PC-3 (cell line): ENCODE results near the gene SAMD4A. TPM values are rescaled to one million over a fixed set of nuclear protein-coding genes. Genes with fewer than 3 reads are reported as not detected.

Experiments used
- ATAC-seq: fragments of 200-7000 bp; cut with Tn5 transposase; 2 replicates; pipeline ENCODE4 v1.9.1; 2020; ENCODE audit warnings: mild to moderate bottlenecking, moderate library complexity
- BruUV-seq: library from RNA; stranded (reverse); fragments of 400-500 nt; replicated peaks from 2 replicates; lab custom pipeline; 2021; lab: Mats Ljungman, UMichigan
- CTCF ChIA-PET: fragments of 300-600 bp; sonication (Branson Sonifier 250); formaldehyde crosslinking; loops from one replicate; lab custom pipeline; 2022; ENCODE audit warnings: antibody characterized with exemption; lab: Charles Lee
- POLR2A ChIA-PET: fragments of 300-600 bp; sonication (Branson Sonifier 250); formaldehyde crosslinking; loops from one replicate; lab custom pipeline; 2022; ENCODE audit warnings: antibody characterized with exemption; ENCODE audit not compliant: unreplicated experiment; lab: Charles Lee
- DNase-seq: peaks from one replicate; pipeline ENCODE4 v3.0.0-alpha.2; 2015
- H2AFZ ChIP-seq: fragments of 300-600 bp; sonication (generic); 2 replicates; pipeline ENCODE4 v1.6.0; 2016; ENCODE audit warnings: antibody characterized with exemption, low read length
- H3F3A ChIP-seq: fragments of 300-600 bp; sonication (generic); one replicate; pipeline ENCODE4 v1.6.0; 2017; ENCODE audit warnings: antibody characterized with exemption, low read length, control low read depth, mild to moderate bottlenecking; ENCODE audit not compliant: unreplicated experiment
- H3K27ac ChIP-seq: fragments of 300-600 bp; sonication (generic); 2 replicates; pipeline ENCODE4 v1.5.1; 2016; ENCODE audit warnings: mild to moderate bottlenecking, low read length
- H3K27me3 ChIP-seq: fragments of 300-600 bp; sonication (generic); 2 replicates; pipeline ENCODE4 v1.6.1; 2016; ENCODE audit warnings: low read length, mixed read lengths
- H3K36me3 ChIP-seq: fragments of 300-600 bp; sonication (generic); 2 replicates; pipeline ENCODE4 v1.6.1; 2016; ENCODE audit warnings: low read depth, mixed run types, low read length, mixed read lengths
- H3K4me1 ChIP-seq: fragments of 300-600 bp; sonication (generic); 2 replicates; pipeline ENCODE4 v1.5.1; 2016; ENCODE audit warnings: low read length; ENCODE audit not compliant: insufficient read depth
- H3K4me2 ChIP-seq: fragments of 300-600 bp; sonication (generic); 2 replicates; pipeline ENCODE4 v1.6.0; 2016; ENCODE audit warnings: low read length
- H3K4me3 ChIP-seq: fragments of 300-600 bp; sonication (generic); 2 replicates; pipeline ENCODE4 v1.5.1; 2016; ENCODE audit warnings: mild to moderate bottlenecking, low read length, mixed read lengths
- H3K79me2 ChIP-seq: fragments of 300-600 bp; sonication (generic); 2 replicates; pipeline ENCODE4 v1.6.1; 2017; ENCODE audit warnings: low read length, mixed read lengths
- H3K9ac ChIP-seq: fragments of 300-600 bp; sonication (generic); 2 replicates; pipeline ENCODE4 v1.6.0; 2016; ENCODE audit warnings: mild to moderate bottlenecking, low read length
- H3K9me2 ChIP-seq: fragments of 300-600 bp; sonication (generic); replicated peaks from 2 replicates; pipeline ENCODE4 v1.6.1; 2016; ENCODE audit warnings: mixed run types, low read length, mixed read lengths
- H3K9me3 ChIP-seq: fragments of 300-600 bp; sonication (generic); 2 replicates; pipeline ENCODE4 v1.6.1; 2016; ENCODE audit warnings: low read length, mixed read lengths
- H4K20me1 ChIP-seq: fragments of 300-600 bp; sonication (generic); 2 replicates; pipeline ENCODE4 v1.6.1; 2016; ENCODE audit warnings: low read length, mixed read lengths
- CTCF ChIP-seq: fragments of 300-600 bp; sonication (generic); conservative IDR thresholded peaks from 2 replicates; pipeline ENCODE4 v1.5.1; 2017; ENCODE audit warnings: antibody characterized with exemption, low read depth, mild to moderate bottlenecking, low read length
- EZH2 ChIP-seq: fragments of 300-600 bp; sonication (generic); IDR thresholded peaks from one replicate; pipeline ENCODE4 v1.6.1; 2017; ENCODE audit warnings: antibody characterized with exemption, mild to moderate bottlenecking, low read length; ENCODE audit not compliant: unreplicated experiment
- EZH2phosphoT487 ChIP-seq: fragments of 300-600 bp; sonication (generic); IDR thresholded peaks from 2 replicates; pipeline ENCODE4 v1.6.1; 2018; ENCODE audit warnings: mild to moderate bottlenecking, antibody characterized with exemption, low read length, borderline replicate concordance
- intact Hi-C: fragments of 100-400 bp; cut with micrococcal nuclease; formaldehyde crosslinking; loops from 2 replicates; pipeline ENCODE4 v1.9.0; 2023
- total RNA-seq: library from RNA; depleted of rRNA; stranded (reverse); fragments of >200 nt; gene quantifications from 2 replicates; pipeline ENCODE4 v1.2.3, GENCODE V29; 2014

Gene SAMD4A
- total RNA-seq, 1 experiment from 2014 or later, result 42.9 TPM

DNA sequence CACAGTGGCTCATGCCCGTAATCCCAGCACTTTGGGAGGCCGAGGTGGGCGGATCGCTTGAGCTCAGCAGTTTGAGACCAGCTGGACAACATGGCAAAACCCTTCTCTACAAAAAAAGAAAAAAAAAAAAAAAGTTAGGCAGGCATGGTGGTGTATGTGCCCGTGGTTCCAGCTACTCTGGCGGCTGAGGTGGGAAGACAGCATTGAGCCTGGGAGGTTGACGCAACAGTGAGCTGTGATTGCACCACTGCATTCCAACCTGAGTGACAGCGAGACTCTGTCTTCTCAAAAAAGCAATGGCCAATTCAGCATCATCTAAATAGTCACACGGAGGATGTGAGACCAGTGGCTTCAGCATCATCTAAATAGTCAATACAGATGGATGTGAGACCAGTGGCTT is 10.4 kb upstream of the SAMD4A start:
- intact Hi-C loops, result no loop called here
- no peaks in the 10 kb centered on the region for H3F3A ChIP-seq
- DNase-seq (no peak), ATAC-seq (no peak)
- no peak overlapping the region for H2AFZ ChIP-seq
- no peaks in the 10 kb centered on the region for H3K9me2 ChIP-seq
- no peaks in the 10 kb centered on the region for H3K4me1 ChIP-seq
- ChIA-PET CTCF (no interaction called here), POLR2A (no interaction called here)
- no peaks in the 10 kb centered on the region for H3K9me3 ChIP-seq
- BruUV-seq, result no TSS peak
- no peaks in the 10 kb centered on the region for H3K36me3 ChIP-seq
- TF ChIP-seq EZH2 (no peak), EZH2phosphoT487 (no peak), CTCF (no peak)
- no peak overlapping the region for H3K27ac ChIP-seq
- no peaks in the 10 kb centered on the region for H3K79me2 ChIP-seq
- no peaks in the 10 kb centered on the region for H4K20me1 ChIP-seq
- no peak overlapping the region for H3K4me2 ChIP-seq
- no peaks in the 10 kb centered on the region for H3K27me3 ChIP-seq
- no peak overlapping the region for H3K9ac ChIP-seq
- H3K4me3 ChIP-seq, result no peak overlapping the region

- Histone ChIP-seq H3K27ac (no peak overlapping the region), H3K9me2 (no peaks in the 10 kb centered on the region), H3K9ac (no peak overlapping the region), H4K20me1 (no peaks in the 10 kb centered on the region), H3F3A (peaks cover 6% of the 10 kb centered on the region), H3K4me2 (no peak overlapping the region), H3K27me3 (no peaks in the 10 kb centered on the region), H3K79me2 (peaks cover 12% of the 10 kb centered on the region), H3K36me3 (no peaks in the 10 kb centered on the region), H2AFZ (no peak overlapping the region), H3K4me1 (peaks cover 13% of the 10 kb centered on the region), H3K9me3 (no peaks in the 10 kb centered on the region), H3K4me3 (no peak overlapping the region)
- ATAC-seq, result no peak
- BruUV-seq, result no TSS peak
- POLR2A ChIA-PET, result no interaction called here
- TF ChIP-seq EZH2phosphoT487, result no peak
- no peak for TF ChIP-seq EZH2
- no peak for TF ChIP-seq CTCF
- no peak for DNase-seq
- intact Hi-C loops, result loop anchor here (5.0 kb wide), 1 partner anchor 420 kb away; no protein-coding TSS in a partner anchor
- CTCF ChIA-PET, result interaction anchor here (6.3 kb wide), 1 partner anchor 212 kb away, joined by 154 read pairs; no protein-coding TSS in a partner anchor
Measured at GRCh38 chr14:54562334-54562733, 4.6 kb upstream of the SAMD4A start.
